HepG2 (cell line): ENCODE results near the gene CPED1.

Source experiments
- ZNF124 ChIP-seq: sonication (generic); formaldehyde crosslinking; IDR thresholded peaks from 2 replicates; pipeline ENCODE4 v1.4.0; 2020; ENCODE audit warnings: missing genetic modification reagents
- ZNF782 ChIP-seq: sonication (generic); formaldehyde crosslinking; IDR thresholded peaks from 2 replicates; pipeline ENCODE4 v1.4.0; 2020; ENCODE audit warnings: missing genetic modification reagents, mild to moderate bottlenecking, borderline replicate concordance

DNA sequence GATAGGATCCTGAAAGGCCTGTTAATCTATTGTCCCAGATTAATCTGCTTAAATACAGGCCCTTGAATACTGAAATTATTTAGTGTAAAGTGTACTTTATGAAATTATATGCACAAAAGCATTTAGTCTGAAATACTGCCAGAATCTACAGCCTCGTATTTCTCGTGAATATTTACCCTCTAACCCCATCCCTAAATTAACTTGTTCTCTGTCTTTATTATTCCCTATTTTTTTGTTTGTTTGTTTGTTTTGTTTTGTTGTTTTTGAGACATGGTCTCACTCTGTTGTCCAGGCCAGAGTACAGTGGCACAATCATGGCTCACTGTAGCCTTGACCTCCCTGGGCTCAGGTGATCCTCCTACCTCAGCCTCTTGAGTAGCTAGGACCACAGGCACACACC, 2.7 kb upstream of the CPED1 start:
- no peak for TF ChIP-seq ZNF782
- no peak for TF ChIP-seq ZNF124
